ENCODE measurements around the gene TRHDE.

TRHDE gene

GRCh38 chr12:72346363-72346944 is 74.3 kb downstream of the TRHDE start:
- no peaks in the 10 kb centered on the region for H3K27me3 ChIP-seq
- no peak overlapping the region for H3K9ac ChIP-seq
- peaks cover 4% of the 10 kb centered on the region; the same call in 1 of the 2 replicates for H3K4me1 ChIP-seq
- no peaks in the 10 kb centered on the region for H3K9me3 ChIP-seq
- no peak for TF ChIP-seq Cebpa-rat (IDR thresholded peaks at IDR 0.05)
- H3K27ac ChIP-seq = no peak overlapping the region
- H4K20me1 ChIP-seq = no peaks in the 10 kb centered on the region
- no peak overlapping the region for H3K4me3 ChIP-seq
- H3K36me3 ChIP-seq = no peaks in the 10 kb centered on the region
- no peak overlapping the region for H3K4me2 ChIP-seq

GRCh38 chr12:72349491-72349890 is 77.3 kb downstream of the TRHDE start:
- Histone ChIP-seq H3K4me1 (peaks cover 4% of the 10 kb centered on the region; the same call in 1 of the 2 replicates), H4K20me1 (no peaks in the 10 kb centered on the region), H3K27me3 (no peaks in the 10 kb centered on the region), H3K4me2 (no peak overlapping the region), H3K36me3 (no peaks in the 10 kb centered on the region), H3K9me3 (no peaks in the 10 kb centered on the region), H3K9ac (no peak overlapping the region), H3K27ac (no peak overlapping the region), H3K4me3 (no peak overlapping the region)
- no peak for TF ChIP-seq Cebpa-rat (IDR thresholded peaks at IDR 0.05)

- H3K27me3 ChIP-seq = no peaks in the 10 kb centered on the region
- H3K36me3 ChIP-seq = no peaks in the 10 kb centered on the region
- TF ChIP-seq Cebpa-rat (IDR thresholded peaks at IDR 0.05) = no peak
- no peak overlapping the region for H3K27ac ChIP-seq
- no peaks in the 10 kb centered on the region for H3K9me3 ChIP-seq
- H3K4me3 ChIP-seq = no peak overlapping the region
- no peak overlapping the region for H3K9ac ChIP-seq
- no peaks in the 10 kb centered on the region for H4K20me1 ChIP-seq
- H3K4me2 ChIP-seq = no peak overlapping the region
- H3K4me1 ChIP-seq = no peaks in the 10 kb centered on the region
Measured at GRCh38 chr12:72359416-72359815, 87.2 kb downstream of the TRHDE start.

- Histone ChIP-seq H3K4me1 (no peaks in the 10 kb centered on the region), H3K9me3 (no peaks in the 10 kb centered on the region), H3K4me2 (no peak overlapping the region), H3K4me3 (no peak overlapping the region), H3K27me3 (no peaks in the 10 kb centered on the region), H3K36me3 (no peaks in the 10 kb centered on the region), H4K20me1 (no peaks in the 10 kb centered on the region), H3K9ac (no peak overlapping the region), H3K27ac (no peak overlapping the region)
- no peak for TF ChIP-seq Cebpa-rat (IDR thresholded peaks at IDR 0.05)
Measured at GRCh38 chr12:72365151-72365550, 93.0 kb downstream of the TRHDE start.

- Histone ChIP-seq H3K4me2 (no peak overlapping the region), H4K20me1 (no peaks in the 10 kb centered on the region), H3K9ac (no peak overlapping the region), H3K27ac (no peak overlapping the region), H3K36me3 (no peaks in the 10 kb centered on the region), H3K4me1 (no peaks in the 10 kb centered on the region), H3K27me3 (no peaks in the 10 kb centered on the region), H3K4me3 (no peak overlapping the region), H3K9me3 (no peaks in the 10 kb centered on the region)
- no peak for TF ChIP-seq Cebpa-rat (IDR thresholded peaks at IDR 0.05)
Measured at GRCh38 chr12:72366255-72366654, 94.1 kb downstream of the TRHDE start.

- H3K27ac ChIP-seq = no peak overlapping the region
- H3K27me3 ChIP-seq = no peaks in the 10 kb centered on the region
- no peak for TF ChIP-seq Cebpa-rat (IDR thresholded peaks at IDR 0.05)
- H4K20me1 ChIP-seq = no peaks in the 10 kb centered on the region
- no peaks in the 10 kb centered on the region for H3K36me3 ChIP-seq
- H3K9me3 ChIP-seq = no peaks in the 10 kb centered on the region
- H3K4me1 ChIP-seq = no peaks in the 10 kb centered on the region
- no peak overlapping the region for H3K9ac ChIP-seq
- H3K4me3 ChIP-seq = no peak overlapping the region
- no peak overlapping the region for H3K4me2 ChIP-seq
Measured at GRCh38 chr12:72368298-72368697, 96.1 kb downstream of the TRHDE start.

GRCh38 chr12:72368719-72369422 is 96.7 kb downstream of the TRHDE start:
- H3K4me1 ChIP-seq = no peaks in the 10 kb centered on the region
- no peaks in the 10 kb centered on the region for H3K9me3 ChIP-seq
- no peak overlapping the region for H3K4me2 ChIP-seq
- H3K36me3 ChIP-seq = no peaks in the 10 kb centered on the region
- no peak overlapping the region for H3K4me3 ChIP-seq
- no peak overlapping the region for H3K9ac ChIP-seq
- H3K27me3 ChIP-seq = no peaks in the 10 kb centered on the region
- no peaks in the 10 kb centered on the region for H4K20me1 ChIP-seq
- no peak overlapping the region for H3K27ac ChIP-seq
- TF ChIP-seq Cebpa-rat (IDR thresholded peaks at IDR 0.05) = no peak

GRCh38 chr12:72369423-72369959 is 97.3 kb downstream of the TRHDE start:
- Histone ChIP-seq H3K4me3 (no peak overlapping the region), H3K4me2 (no peak overlapping the region), H3K27me3 (no peaks in the 10 kb centered on the region), H3K9ac (no peak overlapping the region), H4K20me1 (no peaks in the 10 kb centered on the region), H3K4me1 (no peaks in the 10 kb centered on the region), H3K36me3 (no peaks in the 10 kb centered on the region), H3K9me3 (no peaks in the 10 kb centered on the region), H3K27ac (no peak overlapping the region)
- no peak for TF ChIP-seq Cebpa-rat (IDR thresholded peaks at IDR 0.05)

GRCh38 chr12:72380441-72380840 is 108.3 kb downstream of the TRHDE start:
- no peak for TF ChIP-seq Cebpa-rat (IDR thresholded peaks at IDR 0.05)
- Histone ChIP-seq H3K36me3 (no peaks in the 10 kb centered on the region), H3K4me2 (no peak overlapping the region), H3K4me3 (no peak overlapping the region), H3K4me1 (no peaks in the 10 kb centered on the region), H4K20me1 (no peaks in the 10 kb centered on the region), H3K9me3 (no peaks in the 10 kb centered on the region), H3K27ac (no peak overlapping the region), H3K27me3 (no peaks in the 10 kb centered on the region), H3K9ac (no peak overlapping the region)

- Histone ChIP-seq H3K9me3 (no peaks in the 10 kb centered on the region), H3K9ac (no peak overlapping the region), H3K4me3 (no peak overlapping the region), H4K20me1 (no peaks in the 10 kb centered on the region), H3K36me3 (no peaks in the 10 kb centered on the region), H3K4me1 (no peaks in the 10 kb centered on the region), H3K27ac (no peak overlapping the region), H3K4me2 (no peak overlapping the region), H3K27me3 (no peaks in the 10 kb centered on the region)
- no peak for TF ChIP-seq Cebpa-rat (IDR thresholded peaks at IDR 0.05)
Measured at GRCh38 chr12:72388322-72388721, 116.2 kb downstream of the TRHDE start.
